Ovary (tissue), 9 donors: ENCODE measurements around the gene CEP120. TPM values are rescaled to one million over a fixed set of nuclear protein-coding genes. Genes with fewer than 3 reads are reported as not detected.

ENCODE experiments used
- DNase-seq, 5 donors: peaks; one replicate each; pipeline ENCODE4 v3.0.0-alpha.2; 2019 to 2020
- H3K27ac ChIP-seq, 2 donors: fragments of 200-600 bp; one replicate each; pipeline versions ENCODE4 v1.5.1 to v1.8.0; 2019 to 2022
- H3K27me3 ChIP-seq: fragments of 200-600 bp; one replicate; pipeline ENCODE4 v1.8.0; 2022
- H3K36me3 ChIP-seq: fragments of 200-600 bp; sonication (generic); one replicate; pipeline ENCODE4 v1.5.1; 2019
- H3K4me1 ChIP-seq: one replicate; pipeline ENCODE4 v1.8.1; 2013; ENCODE audit warnings: mild to moderate bottlenecking, moderate library complexity; ENCODE audit not compliant: insufficient read depth
- H3K4me3 ChIP-seq: fragments of 200-600 bp; sonication (generic); one replicate; pipeline ENCODE4 v1.5.1; 2017
- H3K9me3 ChIP-seq, 2 donors: fragments of 200-600 bp in 1 of 2; sonication (generic) in 1 of 2; one replicate each; pipeline versions ENCODE4 v1.5.1 to v1.8.1; 2013 to 2019; ENCODE audit warnings: mild to moderate bottlenecking in 1 of 2, moderate library complexity in 1 of 2
- EP300 ChIP-seq: sonication (generic); formaldehyde crosslinking; IDR thresholded peaks from one replicate; pipeline ENCODE4 v1.6.1; 2017; ENCODE audit warnings: antibody characterized with exemption
- POLR2A ChIP-seq: fragments of 450-650 bp; IDR thresholded peaks from one replicate; pipeline ENCODE4 v1.6.1; 2017; ENCODE audit warnings: antibody characterized with exemption, mild to moderate bottlenecking, moderate library complexity
- WGBS, 3 donors: extraction: QIAGEN DNeasy Blood & Tissue Kit in 1 of 3; methylation state at CpG; one replicate each; pipeline versions ENCODE4 v1.1.5 to v1.1.7; 2013 to 2017; 5-methylcytosine and 5-hydroxymethylcytosine counted together
- intact Hi-C, 4 donors: fragments of 100-400 bp; cut with DNase I; formaldehyde crosslinking; loops; one replicate each; pipeline versions ENCODE4 v1.11.0 to v1.15.1; 2022 to 2023
- polyA plus RNA-seq, 2 donors: library from polyadenylated mRNA; stranded (reverse); fragments of 200-250 nt in 1 of 2; fragments of 350-450 nt in 1 of 2; fragmentation: Illumina TruSeq in 1 of 2; extraction: RNeasy Lipid Tissue Mini Kit (QIAGEN cat#74804) in 1 of 2; gene quantifications; one replicate each; pipeline ENCODE4 v1.2.3, GENCODE V29; 2013 to 2014
- total RNA-seq, 7 donors: library from RNA; depleted of rRNA in 2 of 7; stranded (reverse); fragments of >200 nt in 2 of 7; fragmentation: NEBNext Ultra II Directional in 3 of 7; extraction: Animal tissue kit (Norgen Biotek cat#: 25700) in 3 of 7; gene quantifications; one replicate each; pipeline versions ENCODE4 v1.1.0 to v1.2.4, GENCODE V29; 2016 to 2023
- TF ChIP-seq, protein P1 (sequence below), 3 donors: fragments of 450-650 bp in 2 of 3; fragments of 200-600 bp in 1 of 3; IDR thresholded peaks; one replicate each; pipeline versions ENCODE4 v1.5.1 to v1.8.0; 2016 to 2022; ENCODE audit warnings: antibody characterized with exemption in 3 of 3, mild to moderate bottlenecking in 1 of 3
- donor health status: DM: no; HTN: no; CAD: no; lungs with moderate emphysema.
- donor health status: DM: no; HTN: no; CAD: no.
- donor health status: Bipolar disorder and iron deficiency.
- donor health status: DM: yes; HTN: yes; CAD: no.
- donor health status: DM: no; HTN: no; CAD: no.
- donor health status: DM: yes; HTN: yes; CAD: no.

CEP120 gene
- total and polyA plus RNA-seq, 9 donors: 15.3 to 33.0 (median 28.9) TPM

DNA sequence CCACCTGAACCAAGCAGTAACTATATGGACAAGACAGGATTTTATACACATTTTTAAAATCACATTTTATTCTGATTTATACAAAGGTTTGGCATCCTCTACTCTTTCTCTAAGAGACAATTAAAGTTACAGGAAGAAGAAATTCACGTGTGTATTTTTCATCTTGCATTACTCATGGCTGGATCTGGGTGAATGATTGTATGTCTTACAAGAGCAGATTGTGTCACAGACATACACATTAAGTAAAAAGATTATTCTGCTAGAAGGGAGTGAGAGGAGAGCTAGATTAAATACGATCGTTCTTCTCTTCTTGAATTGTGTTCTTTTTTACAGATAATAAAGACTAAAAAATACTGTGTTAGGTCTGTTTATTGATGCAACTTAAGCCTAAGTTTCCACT lies 20.8 kb upstream of the CEP120 start:
- Histone ChIP-seq H3K27ac (no peak overlapping the region), H3K9me3 (no peaks in the 10 kb centered on the region), H3K4me3 (no peak overlapping the region), H3K27me3 (no peaks in the 10 kb centered on the region), H3K36me3 (no peaks in the 10 kb centered on the region), H3K4me1 (no peaks in the 10 kb centered on the region)
- no peak for DNase-seq
- intact Hi-C loops: no loop called here
- TF ChIP-seq POLR2A: no peak
- no peak for TF ChIP-seq EP300
- TF ChIP-seq, protein P1, sequence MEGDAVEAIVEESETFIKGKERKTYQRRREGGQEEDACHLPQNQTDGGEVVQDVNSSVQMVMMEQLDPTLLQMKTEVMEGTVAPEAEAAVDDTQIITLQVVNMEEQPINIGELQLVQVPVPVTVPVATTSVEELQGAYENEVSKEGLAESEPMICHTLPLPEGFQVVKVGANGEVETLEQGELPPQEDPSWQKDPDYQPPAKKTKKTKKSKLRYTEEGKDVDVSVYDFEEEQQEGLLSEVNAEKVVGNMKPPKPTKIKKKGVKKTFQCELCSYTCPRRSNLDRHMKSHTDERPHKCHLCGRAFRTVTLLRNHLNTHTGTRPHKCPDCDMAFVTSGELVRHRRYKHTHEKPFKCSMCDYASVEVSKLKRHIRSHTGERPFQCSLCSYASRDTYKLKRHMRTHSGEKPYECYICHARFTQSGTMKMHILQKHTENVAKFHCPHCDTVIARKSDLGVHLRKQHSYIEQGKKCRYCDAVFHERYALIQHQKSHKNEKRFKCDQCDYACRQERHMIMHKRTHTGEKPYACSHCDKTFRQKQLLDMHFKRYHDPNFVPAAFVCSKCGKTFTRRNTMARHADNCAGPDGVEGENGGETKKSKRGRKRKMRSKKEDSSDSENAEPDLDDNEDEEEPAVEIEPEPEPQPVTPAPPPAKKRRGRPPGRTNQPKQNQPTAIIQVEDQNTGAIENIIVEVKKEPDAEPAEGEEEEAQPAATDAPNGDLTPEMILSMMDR (IDR thresholded peaks at IDR 0.05): no peak
- WGBS, 3 donors: 56 to 69% (median 64%) methylated on average over 3 of the region's 3 CpGs

DNA sequence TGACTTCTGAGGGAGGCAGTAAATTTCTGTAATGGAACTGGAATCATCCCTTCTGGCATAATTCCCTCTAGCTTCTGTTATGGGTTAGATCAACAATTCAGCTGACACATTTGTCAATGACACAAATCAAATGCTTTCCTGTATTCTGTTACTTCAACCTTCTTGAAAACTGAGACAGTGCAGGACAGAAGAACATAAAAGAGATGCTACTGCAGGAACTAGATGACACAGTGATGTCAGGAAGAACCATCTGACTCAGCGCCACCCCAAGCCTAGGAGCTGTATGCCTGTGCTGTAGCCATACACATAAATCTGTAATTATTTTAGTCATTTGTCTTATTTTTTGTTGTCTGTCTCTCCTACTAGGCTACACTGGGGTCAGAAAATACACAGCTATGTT lies 18.2 kb upstream of the CEP120 start:
- TF ChIP-seq, protein P1 (IDR thresholded peaks at IDR 0.05): no peak
- TF ChIP-seq EP300 (no peak), POLR2A (no peak)
- intact Hi-C loops: no loop called here
- H3K4me3 ChIP-seq: no peak overlapping the region
- H3K27ac ChIP-seq: no peak overlapping the region
- no peaks in the 10 kb centered on the region for H3K4me1 ChIP-seq
- H3K27me3 ChIP-seq: no peaks in the 10 kb centered on the region
- DNase-seq: no peak
- 96 to 100% (median 100%) methylated on average over 1 of the region's 1 CpG for WGBS, 3 donors
- H3K36me3 ChIP-seq: no peaks in the 10 kb centered on the region
- H3K9me3 ChIP-seq: no peaks in the 10 kb centered on the region

DNA sequence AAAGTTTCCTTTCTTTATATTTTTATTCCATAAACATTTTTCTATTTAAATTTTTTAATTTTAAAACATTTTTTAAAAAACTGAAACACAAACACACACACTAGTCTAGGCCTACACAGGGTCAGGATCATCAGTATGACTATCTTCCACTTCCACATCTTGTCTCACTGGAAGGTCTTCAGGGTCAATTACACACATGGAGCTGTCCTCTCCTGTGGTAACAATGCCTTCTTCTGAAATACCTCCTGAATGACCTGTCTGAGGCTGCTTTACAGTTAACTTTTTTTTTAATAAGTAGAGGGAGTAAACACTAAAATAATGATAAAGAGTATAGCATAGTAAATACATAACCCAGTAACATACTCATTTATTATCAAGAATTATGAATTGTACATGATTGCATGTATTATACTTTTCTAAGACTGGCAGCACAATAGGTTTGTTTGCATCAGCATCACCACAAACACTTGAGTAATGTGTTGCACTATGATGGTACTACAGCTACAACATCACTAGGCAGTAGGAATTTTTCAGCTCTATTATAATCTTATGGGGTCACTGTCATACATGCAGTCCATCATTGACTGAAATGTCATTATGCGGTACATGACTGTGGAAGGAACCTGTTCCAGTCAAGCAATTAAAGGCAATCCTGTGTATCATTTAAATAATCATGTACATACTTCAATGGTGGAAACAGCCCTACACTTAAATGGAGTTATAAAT lies 17.4 kb upstream of the CEP120 start:
- 90 to 100% (median 96%) methylated on average over 1 of the region's 1 CpG for WGBS, 3 donors
- intact Hi-C loops: no loop called here
- Histone ChIP-seq H3K9me3 (no peaks in the 10 kb centered on the region), H3K27ac (no peak overlapping the region), H3K27me3 (no peaks in the 10 kb centered on the region), H3K36me3 (no peaks in the 10 kb centered on the region), H3K4me1 (no peaks in the 10 kb centered on the region), H3K4me3 (no peak overlapping the region)
- TF ChIP-seq POLR2A (no peak), EP300 (no peak)
- TF ChIP-seq, protein P1 (IDR thresholded peaks at IDR 0.05): no peak
- DNase-seq: no peak

DNA sequence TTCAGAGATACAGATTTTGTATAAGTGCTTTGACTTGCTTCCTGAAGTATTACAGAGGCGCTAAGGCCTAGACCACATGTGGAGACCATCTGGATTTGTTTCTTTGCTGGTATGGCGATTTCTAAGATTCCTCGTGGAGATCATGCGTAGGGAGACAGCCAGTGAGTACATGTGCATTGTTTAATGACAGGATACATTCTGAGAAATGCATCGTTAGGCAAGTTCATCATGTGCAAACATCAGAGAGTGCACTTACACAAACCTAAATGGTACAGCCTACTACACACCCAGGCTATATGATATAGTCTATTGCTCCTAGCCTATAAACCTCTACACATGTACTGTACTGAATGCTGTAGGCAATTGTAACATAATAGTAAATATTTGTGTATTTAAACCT lies 16.5 kb upstream of the CEP120 start:
- Histone ChIP-seq H3K4me3 (no peak overlapping the region), H3K27me3 (no peaks in the 10 kb centered on the region), H3K27ac (no peak overlapping the region), H3K9me3 (no peaks in the 10 kb centered on the region), H3K36me3 (no peaks in the 10 kb centered on the region), H3K4me1 (no peaks in the 10 kb centered on the region)
- WGBS, 3 donors: 90 to 95% (median 91%) methylated on average over 5 of the region's 5 CpGs
- TF ChIP-seq EP300 (no peak), POLR2A (no peak)
- TF ChIP-seq, protein P1 (IDR thresholded peaks at IDR 0.05): no peak
- DNase-seq: no peak
- intact Hi-C loops: no loop called here
